ENCODE data around the gene RNH1.

The RNH1 gene

GRCh38 chr11:506995-507726, at the start of gene RNH1:
Gene RNH1, minus strand, starts transcription at chr11:507242. Its CDS starts 5,080 bp downstream, at chr11:502162.
- peak; percentile 79 for DNase-seq

DNA sequence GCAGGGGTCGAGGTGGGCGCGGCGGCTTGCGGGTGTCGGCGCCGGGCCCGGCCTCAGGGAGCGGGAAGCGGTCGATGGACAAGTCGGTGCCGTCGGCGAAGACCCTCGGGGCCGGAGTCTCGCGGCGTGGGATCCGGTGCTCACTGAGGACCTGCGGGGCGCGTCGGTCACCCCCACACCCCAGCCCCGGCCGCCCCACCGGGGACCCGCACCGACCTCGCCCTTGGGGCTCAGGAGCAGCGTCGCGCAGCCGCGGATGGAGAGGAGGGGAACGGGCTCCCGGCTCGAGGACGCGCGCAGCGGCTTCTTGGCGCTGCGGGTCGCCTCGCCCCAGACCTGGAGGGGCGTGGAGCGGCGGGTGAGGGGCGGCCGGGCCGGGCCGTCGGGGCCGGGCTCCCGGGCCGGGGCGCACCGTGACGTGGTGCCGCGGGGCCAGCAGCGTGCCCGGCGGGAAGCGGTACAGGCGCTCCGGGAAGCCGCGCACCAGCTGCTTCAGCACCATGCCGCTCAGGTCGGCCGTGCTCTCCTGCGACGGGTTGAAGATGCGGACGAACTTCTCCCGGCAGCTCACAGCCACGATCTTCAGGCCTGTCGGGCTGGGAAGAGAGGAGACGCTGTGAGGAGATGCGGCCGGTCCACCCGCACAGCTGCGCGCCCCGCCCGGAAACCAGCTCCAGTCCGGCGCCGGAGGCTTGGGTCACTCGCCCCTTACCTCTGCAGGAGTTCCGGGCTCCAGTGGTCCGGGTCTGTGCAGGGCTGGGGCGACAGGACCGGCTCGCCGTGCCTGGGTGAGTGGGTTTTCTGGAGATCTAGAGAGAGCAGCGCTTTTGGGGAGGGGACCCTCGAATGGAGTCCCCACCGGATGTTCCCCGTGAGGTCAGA, 49.0 kb upstream of the RNH1 start:
- no peak for DNase-seq

DNA sequence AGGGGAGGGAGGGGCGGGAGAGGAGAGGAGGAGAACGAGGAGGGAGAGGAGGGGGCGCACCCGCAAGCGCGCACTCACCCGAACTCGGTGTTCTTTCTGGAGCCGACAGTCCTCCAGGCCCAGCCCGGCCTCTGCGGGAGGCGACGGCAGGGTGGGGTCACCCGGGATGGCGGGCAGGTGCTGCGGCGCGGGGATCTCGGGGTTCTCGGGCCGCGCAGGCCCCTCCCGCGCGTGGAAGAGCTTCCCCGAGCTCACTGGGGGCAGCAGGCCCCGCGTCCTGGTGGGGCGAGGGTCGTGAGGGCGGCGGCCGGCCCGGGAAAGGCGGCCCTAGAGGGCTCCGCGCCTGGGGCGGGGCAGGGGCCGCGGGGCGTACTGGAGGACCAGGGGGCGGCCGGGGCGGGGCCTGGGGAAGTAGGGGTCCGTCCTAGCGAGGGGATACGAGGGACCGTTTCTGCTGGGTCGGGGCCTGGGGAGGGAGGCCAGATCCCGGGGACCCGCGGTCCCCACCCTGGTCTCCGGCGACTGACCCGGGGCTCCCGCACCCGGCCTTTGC, 48.3 kb upstream of the RNH1 start:
- DNase-seq: no peak

DNA sequence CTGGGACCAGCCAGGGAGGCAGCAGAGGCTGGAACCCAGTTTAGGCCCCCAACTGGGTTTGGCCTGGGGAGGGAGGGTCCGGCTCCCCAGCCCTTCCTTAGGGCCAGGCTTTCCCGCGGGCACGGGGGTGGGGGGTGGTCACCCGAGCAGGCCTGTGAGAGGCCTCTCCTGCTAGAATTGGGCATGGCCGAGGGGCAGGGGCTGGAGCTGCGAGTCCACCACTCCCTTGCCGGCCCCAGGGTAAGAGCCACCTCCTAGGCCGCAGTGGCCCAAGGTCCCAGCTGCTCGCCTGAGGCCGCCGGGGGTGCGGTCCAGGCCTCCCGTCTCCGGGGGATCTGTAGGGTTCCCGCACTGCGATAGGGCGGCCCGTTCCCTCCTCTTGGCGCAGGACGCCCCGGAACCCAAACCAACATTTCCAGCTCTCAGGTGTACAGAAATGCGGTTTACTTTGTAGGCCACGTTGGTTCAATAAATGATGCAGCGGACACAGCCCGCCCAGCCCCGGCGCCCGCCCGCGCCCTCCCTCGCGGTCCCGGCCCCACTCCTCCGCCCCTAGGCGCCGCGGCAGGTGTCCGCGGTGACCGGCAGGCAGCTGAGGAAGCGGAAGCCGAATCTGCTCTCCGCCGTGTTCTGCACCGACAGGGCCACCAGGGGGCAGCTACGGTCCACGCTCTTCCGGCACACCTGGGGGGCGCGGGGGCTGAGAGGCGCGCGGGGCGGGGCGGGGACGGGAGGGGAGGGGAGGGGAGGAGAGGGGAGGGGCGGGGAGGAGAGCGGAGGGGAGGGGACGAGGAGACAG, 47.6 kb upstream of the RNH1 start:
- peak; percentile 56 for DNase-seq

GRCh38 chr11:553988-554340, 46.9 kb upstream of the RNH1 start:
- DNase-seq: no peak

DNA sequence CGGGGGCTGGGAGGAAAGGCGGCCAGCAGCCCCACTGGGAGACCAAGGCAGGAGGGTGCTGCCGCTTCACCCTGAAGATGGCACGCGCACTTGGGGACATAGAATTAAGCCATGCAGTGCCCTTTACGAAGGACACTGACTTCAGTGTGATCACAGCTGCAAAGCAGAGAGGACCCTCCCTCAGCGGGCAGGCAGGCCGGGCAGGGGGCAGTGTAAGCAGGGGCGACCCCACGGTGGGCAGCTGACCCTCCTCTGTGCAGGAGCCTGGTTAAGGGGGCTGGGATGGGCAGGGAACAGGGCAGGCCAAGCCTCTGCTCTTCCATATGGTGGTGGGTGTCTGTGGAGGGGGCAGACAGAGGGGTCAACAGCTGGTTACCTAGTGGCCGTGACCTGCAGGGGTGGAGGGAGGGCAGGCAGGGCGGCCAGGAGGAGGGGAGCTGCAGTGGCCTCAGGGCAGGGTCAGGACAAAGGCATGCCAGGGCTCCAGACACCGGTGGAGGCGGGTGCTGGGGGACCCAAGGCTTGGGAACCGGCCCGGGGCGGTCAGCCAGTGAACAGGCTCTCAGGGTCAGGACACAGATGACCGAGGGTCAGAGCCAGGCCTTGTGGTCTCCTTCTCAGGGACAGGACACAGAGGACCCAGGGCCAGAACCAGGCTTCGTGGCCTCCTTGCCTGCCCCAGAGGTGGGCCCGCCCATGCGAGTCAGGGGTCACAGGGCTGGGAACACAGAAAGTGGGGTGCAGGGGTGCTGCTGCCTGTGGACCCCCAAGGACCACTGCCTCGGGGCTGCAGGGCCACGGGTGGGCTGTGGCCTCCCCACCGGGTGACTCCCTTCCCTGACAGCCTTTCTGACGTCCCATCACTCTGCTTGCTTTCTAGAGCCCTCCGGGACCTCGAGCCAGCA, 46.3 kb upstream of the RNH1 start:
- DNase-seq: no peak

- DNase-seq: no peak
Observed at GRCh38 chr11:551596-551995, 44.6 kb upstream of the RNH1 start.

DNA sequence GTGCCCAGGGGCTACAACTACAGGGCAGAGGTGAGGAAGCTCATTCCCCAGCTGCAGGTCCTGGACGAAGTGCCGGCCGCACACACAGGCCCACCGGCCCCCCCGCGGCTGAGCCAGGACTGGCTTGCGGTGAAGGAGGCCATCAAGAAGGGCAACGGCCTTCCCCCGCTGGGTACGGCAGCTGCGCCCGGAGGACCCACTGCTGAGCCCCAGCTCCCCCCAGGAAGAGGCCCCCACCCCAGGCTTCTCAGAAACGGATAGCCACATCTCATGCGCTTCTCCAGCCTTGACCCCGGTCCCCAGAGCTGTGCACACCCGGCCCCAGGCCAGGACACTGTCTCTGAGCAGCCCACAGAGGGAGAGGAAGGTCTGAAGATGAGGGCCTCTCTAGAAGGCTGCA, 44.1 kb upstream of the RNH1 start:
- no peak for DNase-seq

GRCh38 chr11:550746-551085, 43.7 kb upstream of the RNH1 start:
- DNase-seq: no peak

- DNase-seq: no peak
Observed at GRCh38 chr11:550021-550745, 43.1 kb upstream of the RNH1 start.

DNA sequence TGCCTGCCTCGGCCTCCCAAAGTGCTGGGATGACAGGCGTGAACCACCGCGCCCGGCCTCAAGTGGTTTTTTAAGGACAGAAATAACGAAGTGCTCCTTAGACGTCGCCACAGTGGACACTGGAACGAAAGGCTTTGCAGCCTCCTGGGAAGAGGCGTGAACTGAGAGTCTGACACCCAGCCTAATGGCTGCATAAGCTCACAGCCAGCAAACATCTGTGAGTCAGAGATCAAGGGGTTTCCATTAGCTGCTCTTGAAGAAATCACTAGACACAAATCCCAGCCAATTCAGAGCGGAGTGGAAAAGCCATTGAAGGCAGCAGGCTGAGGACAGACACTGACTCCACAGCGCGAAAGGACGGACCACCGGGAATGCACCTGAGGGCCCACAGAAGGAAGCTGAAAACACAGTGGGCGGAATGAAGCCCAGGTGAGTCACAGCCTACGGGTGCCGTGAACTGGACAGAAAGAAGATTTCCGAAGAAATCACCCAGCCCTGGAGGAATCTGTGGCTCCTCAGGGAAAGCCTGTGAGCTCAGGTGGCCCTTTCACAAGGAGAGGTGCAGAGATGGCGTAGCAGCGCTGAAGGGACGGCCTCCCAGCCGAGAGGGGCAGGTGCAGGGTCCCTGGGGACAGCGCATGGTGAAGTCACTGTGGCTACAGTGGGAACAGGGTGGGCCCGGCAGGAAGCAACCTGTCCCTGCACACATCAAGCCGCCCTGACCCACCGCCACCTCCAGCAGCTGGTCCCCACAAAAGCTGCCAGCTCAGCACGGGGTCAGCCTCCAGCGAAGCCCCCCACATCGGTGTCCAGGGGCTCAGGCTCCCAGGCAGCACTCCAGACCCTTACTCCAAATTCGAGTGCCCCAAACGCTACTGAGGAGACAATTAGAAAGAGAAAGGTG, 41.9 kb upstream of the RNH1 start:
- DNase-seq: no peak

GRCh38 chr11:545171-545570, 38.1 kb upstream of the RNH1 start:
- no peak for DNase-seq

DNA sequence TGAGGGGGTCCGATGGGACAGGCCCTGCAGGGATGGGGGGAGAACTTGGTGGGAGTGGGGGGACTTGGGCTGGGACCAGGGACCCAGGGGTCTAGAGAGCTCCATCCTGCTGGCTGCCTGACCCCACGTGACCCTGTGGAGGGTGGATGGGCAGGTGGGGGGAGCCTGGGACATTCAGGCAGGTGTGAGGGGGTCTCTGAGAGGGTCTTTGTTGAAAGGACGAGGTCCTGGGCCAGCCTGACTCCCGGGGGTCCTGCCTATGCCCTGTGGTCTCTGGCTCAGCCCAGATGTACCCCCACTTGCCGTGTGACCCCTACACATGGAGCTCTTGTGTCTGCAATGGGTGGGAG, 37.8 kb upstream of the RNH1 start:
- no peak for DNase-seq

DNA sequence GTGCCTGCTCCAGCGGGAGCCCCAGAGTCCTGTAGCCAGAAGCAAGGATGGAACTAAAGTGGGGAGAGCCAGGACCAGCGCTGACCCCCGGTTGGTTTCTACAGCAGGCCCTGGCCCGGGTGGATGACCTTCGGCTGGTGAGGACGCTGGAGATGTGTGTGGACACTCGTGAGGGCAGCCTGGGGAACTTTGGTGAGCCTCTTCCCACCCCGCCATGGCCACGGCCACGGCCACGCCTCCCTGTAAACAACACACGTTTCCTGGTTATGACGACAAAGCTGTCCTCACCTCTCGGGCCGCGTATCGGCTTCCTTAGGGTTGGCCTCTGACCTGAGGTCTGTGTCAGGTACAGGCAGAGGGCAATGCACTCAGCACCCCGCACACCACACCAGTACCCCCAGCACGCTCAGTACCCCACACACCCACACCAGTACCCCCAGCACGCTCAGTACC, 34.4 kb upstream of the RNH1 start:
- no peak for DNase-seq

DNA sequence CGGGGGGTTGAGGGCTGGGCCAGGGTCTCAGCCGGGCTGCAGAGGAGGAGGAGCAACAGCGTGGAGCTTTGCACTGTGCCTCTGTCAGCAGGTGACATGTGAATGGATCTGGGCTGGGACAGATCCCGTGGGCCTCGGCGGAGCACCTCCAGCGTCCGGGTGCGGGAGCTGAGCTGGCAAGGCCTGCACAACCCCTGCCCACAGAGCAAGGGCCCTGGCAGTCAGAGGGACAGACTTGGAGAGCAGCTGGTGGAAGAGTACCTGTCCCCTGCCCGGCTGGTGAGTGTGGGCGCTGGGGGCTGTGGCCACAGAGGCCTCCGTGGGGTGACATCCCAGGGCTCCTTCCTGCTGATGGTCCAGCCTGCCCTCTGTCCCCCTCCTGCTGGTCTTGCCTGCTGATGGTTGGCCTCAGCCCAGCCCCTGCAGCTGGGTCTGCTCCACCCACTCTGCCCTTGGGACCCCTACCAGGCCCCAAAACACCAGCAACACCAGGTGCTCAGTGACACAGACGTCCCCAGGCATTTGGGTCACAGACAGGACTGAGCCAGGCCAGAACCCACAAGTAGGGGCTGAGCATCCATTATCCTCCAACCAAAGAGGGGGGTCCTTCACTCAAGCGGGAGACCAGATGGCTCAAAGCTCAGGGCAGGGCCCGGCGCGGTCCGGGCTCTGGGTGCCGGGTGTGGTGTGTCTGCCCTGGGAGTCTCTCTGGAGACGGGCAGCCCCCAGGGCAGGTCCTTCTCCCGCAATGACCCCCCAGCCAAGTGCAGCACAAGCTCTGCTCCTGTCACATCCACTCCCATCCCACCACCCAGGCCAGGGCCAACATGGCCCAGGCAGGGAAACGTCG, 33.8 kb upstream of the RNH1 start:
- DNase-seq: no peak

- no peak for DNase-seq
Observed at GRCh38 chr11:539971-540481, 33.0 kb upstream of the RNH1 start.

DNA sequence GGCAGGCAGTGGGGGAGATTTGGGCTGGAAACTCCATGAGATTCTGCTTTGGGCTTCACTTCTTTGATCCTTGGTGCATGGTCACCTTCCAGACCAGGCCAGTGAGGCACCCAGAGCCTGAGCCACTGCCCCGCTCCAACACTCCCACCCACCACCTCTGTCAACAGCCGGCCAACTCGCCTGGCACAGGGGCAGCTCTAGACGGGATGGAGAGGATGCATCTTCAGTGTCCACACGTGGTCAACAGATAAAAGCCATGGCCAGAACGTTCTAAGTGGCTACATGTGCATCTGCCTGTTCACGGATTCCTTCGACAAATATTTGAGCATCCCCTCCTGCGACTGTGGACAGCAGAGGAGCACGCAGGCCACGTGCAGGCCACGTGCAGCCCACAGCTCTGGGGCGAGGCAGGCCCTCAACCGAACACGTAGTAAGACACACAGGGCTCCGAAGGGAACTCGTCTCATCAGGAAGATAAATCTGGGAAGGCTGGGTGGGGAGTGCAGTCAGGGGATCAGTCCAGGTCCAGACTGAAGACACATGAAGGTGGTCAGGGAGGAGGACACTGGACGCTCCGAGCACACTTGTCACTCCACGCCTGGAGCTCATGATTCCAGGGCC, 31.5 kb upstream of the RNH1 start:
- no peak for DNase-seq

- DNase-seq: no peak
Observed at GRCh38 chr11:537622-538430, 30.8 kb upstream of the RNH1 start.

Measured in DMS153 (cell line).